SU-DHL-6 (cell line): ENCODE data around the gene NOX5.

Experiments used
- H2AFZ ChIP-seq: fragments of 200-600 bp; sonication (generic); 2 replicates; pipeline ENCODE4 v1.6.1; 2014; ENCODE audit warnings: low read depth, mild to moderate bottlenecking, moderate library complexity, mixed read lengths, antibody characterized with exemption, low read length; ENCODE audit not compliant: severe bottlenecking
- H3F3A ChIP-seq: fragments of 200-600 bp; shearing (Covaris generic); 2 replicates; pipeline ENCODE4 v1.6.0; 2016; ENCODE audit warnings: antibody characterized with exemption, mild to moderate bottlenecking; ENCODE audit not compliant: insufficient read depth
- H3K27ac ChIP-seq: fragments of 200-600 bp; sonication (generic); 2 replicates; pipeline ENCODE4 v1.5.1; 2016; ENCODE audit warnings: low read depth, mild to moderate bottlenecking, low read length, moderate library complexity, mixed read lengths
- H3K27me3 ChIP-seq: fragments of 200-600 bp; sonication (generic), shearing (Covaris generic); 2 replicates; pipeline ENCODE4 v1.6.0; 2014; ENCODE audit warnings: mild to moderate bottlenecking, low read length
- H3K36me3 ChIP-seq: fragments of 200-600 bp; sonication (generic); 2 replicates; pipeline ENCODE4 v1.6.1; 2014; ENCODE audit warnings: mild to moderate bottlenecking, low read length, mixed read lengths
- H3K4me2 ChIP-seq: fragments of 300-600, 200-600 bp; shearing (Covaris generic), sonication (generic); 2 replicates; pipeline ENCODE4 v1.6.0; 2014; ENCODE audit warnings: low read length, low read depth, mild to moderate bottlenecking; ENCODE audit not compliant: poor library complexity, severe bottlenecking
- H3K4me3 ChIP-seq: fragments of 200-600 bp; sonication (generic); 2 replicates; pipeline ENCODE4 v1.5.1; 2014; ENCODE audit warnings: antibody characterized with exemption, low read length, mild to moderate bottlenecking, mixed read lengths; ENCODE audit not compliant: insufficient read depth, poor library complexity, severe bottlenecking
- H3K79me2 ChIP-seq: fragments of 200-600 bp; sonication (generic); 2 replicates; pipeline ENCODE4 v1.6.1; 2014; ENCODE audit warnings: mild to moderate bottlenecking, low read length, moderate library complexity; ENCODE audit not compliant: insufficient read depth
- H3K9ac ChIP-seq: fragments of 200-600 bp; sonication (generic); 2 replicates; pipeline ENCODE4 v1.7.0; 2014; ENCODE audit warnings: mild to moderate bottlenecking, low read length
- H3K9me2 ChIP-seq: fragments of 200-600 bp; sonication (generic); replicated peaks from 2 replicates; pipeline ENCODE4 v1.6.1; 2014; ENCODE audit warnings: low read length; ENCODE audit not compliant: insufficient read depth
- H3K9me3 ChIP-seq: fragments of 200-600 bp; sonication (generic); 2 replicates; pipeline ENCODE4 v1.6.1; 2014; ENCODE audit warnings: low read length, mixed read lengths; ENCODE audit not compliant: insufficient read depth
- H4K20me1 ChIP-seq: fragments of 200-600 bp; sonication (generic); 2 replicates; pipeline ENCODE4 v1.6.1; 2014; ENCODE audit warnings: low read depth, mild to moderate bottlenecking, antibody characterized with exemption, low read length, moderate library complexity, mixed read lengths
- CTCF ChIP-seq: fragments of 200-600 bp; sonication (generic); IDR thresholded peaks from one replicate; pipeline ENCODE4 v1.5.1; 2017; ENCODE audit warnings: antibody characterized with exemption, mild to moderate bottlenecking, low read length, moderate library complexity; ENCODE audit not compliant: insufficient read depth, poor library complexity, severe bottlenecking
- EZH2phosphoT487 ChIP-seq: fragments of 200-600 bp; sonication (generic), shearing (Covaris generic); conservative IDR thresholded peaks from 2 replicates; pipeline ENCODE4 v1.6.1; 2018; ENCODE audit warnings: mild to moderate bottlenecking, antibody characterized with exemption, low read length, moderate library complexity, mixed read lengths

The NOX5 gene

GRCh38 chr15:69095274-69095673 lies 80.8 kb downstream of the NOX5 start:
- Histone ChIP-seq H3K4me2 (no peak overlapping the region), H3K79me2 (no peaks in the 10 kb centered on the region), H2AFZ (no peak overlapping the region), H3K4me3 (no peak overlapping the region), H3K27me3 (no peaks in the 10 kb centered on the region), H3K27ac (no peak overlapping the region), H3K9me3 (no peaks in the 10 kb centered on the region), H3K9me2 (no peaks in the 10 kb centered on the region), H4K20me1 (no peaks in the 10 kb centered on the region), H3K9ac (no peak overlapping the region), H3K36me3 (no peaks in the 10 kb centered on the region), H3F3A (no peaks in the 10 kb centered on the region)
- TF ChIP-seq EZH2phosphoT487 (no peak), CTCF (no peak)

GRCh38 chr15:69096196-69096595 lies 81.7 kb downstream of the NOX5 start:
- Histone ChIP-seq H3K4me3 (no peak overlapping the region), H3K9me3 (no peaks in the 10 kb centered on the region), H3K9ac (no peak overlapping the region), H3K27me3 (no peaks in the 10 kb centered on the region), H3K79me2 (no peaks in the 10 kb centered on the region), H3F3A (no peaks in the 10 kb centered on the region), H3K27ac (no peak overlapping the region), H3K9me2 (no peaks in the 10 kb centered on the region), H3K4me2 (no peak overlapping the region), H2AFZ (no peak overlapping the region), H3K36me3 (no peaks in the 10 kb centered on the region), H4K20me1 (no peaks in the 10 kb centered on the region)
- TF ChIP-seq EZH2phosphoT487 (no peak), CTCF (no peak)

GRCh38 chr15:69096626-69097025 lies 82.1 kb downstream of the NOX5 start:
- Histone ChIP-seq H3K36me3 (no peaks in the 10 kb centered on the region), H3K4me2 (no peak overlapping the region), H2AFZ (no peak overlapping the region), H3K27ac (no peak overlapping the region), H3K9me3 (no peaks in the 10 kb centered on the region), H4K20me1 (no peaks in the 10 kb centered on the region), H3K79me2 (no peaks in the 10 kb centered on the region), H3K4me3 (no peak overlapping the region), H3F3A (no peaks in the 10 kb centered on the region), H3K9me2 (no peaks in the 10 kb centered on the region), H3K9ac (no peak overlapping the region), H3K27me3 (no peaks in the 10 kb centered on the region)
- no peak for TF ChIP-seq EZH2phosphoT487
- no peak for TF ChIP-seq CTCF
